Kidney epithelial cell (primary cell): Measurements from ENCODE around the gene TIMM50. TPM values are rescaled to one million over a fixed set of nuclear protein-coding genes. Genes with fewer than 3 reads are reported as not detected.

Experiments
- DNase-seq: peaks from one replicate; pipeline ENCODE4 v3.0.0-alpha.2; 2010; ENCODE audit warnings: low read depth
- H3K27me3 ChIP-seq: 2 replicates; pipeline ENCODE4 v1.6.0; 2011; ENCODE audit warnings: low read length; ENCODE audit not compliant: control insufficient read depth, insufficient read depth
- H3K36me3 ChIP-seq: 2 replicates; pipeline ENCODE4 v1.5.1; 2011; ENCODE audit warnings: low read length; ENCODE audit not compliant: control insufficient read depth, insufficient read depth
- H3K4me3 ChIP-seq: 2 replicates; pipeline ENCODE4 v1.5.1; 2011; ENCODE audit warnings: low read depth, mild to moderate bottlenecking, control low read depth, low read length
- total RNA-seq: library from RNA; depleted of rRNA; stranded (reverse); fragments of >200 nt; gene quantifications from 2 replicates; pipeline ENCODE4 v1.2.3, GENCODE V29; 2015
- TF ChIP-seq, protein P1 (sequence below): IDR thresholded peaks from 2 replicates; pipeline ENCODE4 v1.5.1; 2011; ENCODE audit warnings: mild to moderate bottlenecking, moderate library complexity, low read length, control low read depth, inconsistent platforms; ENCODE audit not compliant: insufficient read depth, poor library complexity, severe bottlenecking

TIMM50 gene
- total RNA-seq, 1 donor from 2014 or later = 89.0 TPM

DNA sequence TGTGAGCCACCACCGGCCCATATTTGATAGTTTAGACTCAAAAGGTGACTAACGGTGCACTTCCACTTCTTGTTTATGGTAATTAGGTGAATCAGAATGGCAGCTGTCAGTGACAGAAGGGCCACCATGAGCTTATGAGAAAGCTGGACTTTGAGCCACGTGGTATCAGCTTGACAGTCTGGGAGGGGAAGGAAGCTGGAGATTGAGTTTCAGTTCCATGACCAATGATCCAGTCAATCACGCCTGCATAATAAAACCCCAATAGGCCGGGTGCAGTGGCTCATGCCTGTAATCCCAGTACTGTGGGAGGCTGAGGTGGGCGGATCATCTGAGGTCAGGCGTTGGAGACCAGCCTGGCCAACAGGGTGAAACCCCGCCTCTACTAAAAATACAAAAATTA is 43.9 kb downstream of the TIMM50 start:
- TF ChIP-seq, protein P1, sequence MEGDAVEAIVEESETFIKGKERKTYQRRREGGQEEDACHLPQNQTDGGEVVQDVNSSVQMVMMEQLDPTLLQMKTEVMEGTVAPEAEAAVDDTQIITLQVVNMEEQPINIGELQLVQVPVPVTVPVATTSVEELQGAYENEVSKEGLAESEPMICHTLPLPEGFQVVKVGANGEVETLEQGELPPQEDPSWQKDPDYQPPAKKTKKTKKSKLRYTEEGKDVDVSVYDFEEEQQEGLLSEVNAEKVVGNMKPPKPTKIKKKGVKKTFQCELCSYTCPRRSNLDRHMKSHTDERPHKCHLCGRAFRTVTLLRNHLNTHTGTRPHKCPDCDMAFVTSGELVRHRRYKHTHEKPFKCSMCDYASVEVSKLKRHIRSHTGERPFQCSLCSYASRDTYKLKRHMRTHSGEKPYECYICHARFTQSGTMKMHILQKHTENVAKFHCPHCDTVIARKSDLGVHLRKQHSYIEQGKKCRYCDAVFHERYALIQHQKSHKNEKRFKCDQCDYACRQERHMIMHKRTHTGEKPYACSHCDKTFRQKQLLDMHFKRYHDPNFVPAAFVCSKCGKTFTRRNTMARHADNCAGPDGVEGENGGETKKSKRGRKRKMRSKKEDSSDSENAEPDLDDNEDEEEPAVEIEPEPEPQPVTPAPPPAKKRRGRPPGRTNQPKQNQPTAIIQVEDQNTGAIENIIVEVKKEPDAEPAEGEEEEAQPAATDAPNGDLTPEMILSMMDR = no peak
- Histone ChIP-seq H3K36me3 (no peaks in the 10 kb centered on the region), H3K27me3 (no peaks in the 10 kb centered on the region), H3K4me3 (no peak overlapping the region)
- DNase-seq = no peak

DNA sequence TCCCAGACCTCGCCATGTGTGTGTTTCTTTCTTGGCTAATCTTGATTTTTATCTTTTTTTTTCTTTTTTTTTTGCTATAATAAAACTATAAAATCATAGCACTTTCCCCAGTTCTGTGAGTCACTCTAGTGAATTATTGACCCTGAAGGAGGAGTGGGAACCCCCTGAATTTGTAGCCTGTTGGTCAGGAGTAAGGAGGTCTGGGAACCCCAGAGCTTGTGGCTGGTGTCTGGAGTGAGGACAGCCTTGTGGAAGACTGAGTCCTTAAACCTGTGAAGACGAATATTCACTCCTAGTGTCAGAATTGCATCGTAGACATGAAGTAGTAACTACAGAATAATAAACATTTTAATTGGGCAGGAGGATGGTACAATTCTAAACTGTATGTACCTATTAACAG is 44.6 kb downstream of the TIMM50 start:
- DNase-seq = no peak
- Histone ChIP-seq H3K27me3 (no peaks in the 10 kb centered on the region), H3K36me3 (no peaks in the 10 kb centered on the region), H3K4me3 (no peak overlapping the region)
- TF ChIP-seq, protein P1 = no peak

DNA sequence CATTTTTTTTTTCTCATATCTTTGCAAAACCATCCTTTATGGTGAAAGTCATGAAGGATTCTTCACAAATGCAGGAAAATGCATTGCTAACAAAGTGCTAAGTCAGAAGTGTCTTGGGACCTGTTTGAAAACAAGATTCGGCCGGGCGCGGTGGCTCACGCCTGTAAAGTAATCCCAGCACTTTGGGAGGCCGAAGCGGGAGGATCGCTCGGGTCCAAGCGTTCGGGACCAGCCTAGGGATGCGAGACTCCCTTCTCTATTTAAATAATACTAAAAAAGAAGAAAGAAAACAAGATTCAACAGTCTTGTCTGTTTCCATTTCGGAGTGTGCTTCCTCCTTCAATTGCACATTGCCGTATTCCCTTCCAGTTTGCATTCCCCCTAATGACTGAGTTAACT is 51.2 kb downstream of the TIMM50 start:
- Histone ChIP-seq H3K36me3 (no peaks in the 10 kb centered on the region), H3K4me3 (peak overlapping the region; percentile 81), H3K27me3 (no peaks in the 10 kb centered on the region)
- DNase-seq = no peak
- TF ChIP-seq, protein P1 = no peak

DNA sequence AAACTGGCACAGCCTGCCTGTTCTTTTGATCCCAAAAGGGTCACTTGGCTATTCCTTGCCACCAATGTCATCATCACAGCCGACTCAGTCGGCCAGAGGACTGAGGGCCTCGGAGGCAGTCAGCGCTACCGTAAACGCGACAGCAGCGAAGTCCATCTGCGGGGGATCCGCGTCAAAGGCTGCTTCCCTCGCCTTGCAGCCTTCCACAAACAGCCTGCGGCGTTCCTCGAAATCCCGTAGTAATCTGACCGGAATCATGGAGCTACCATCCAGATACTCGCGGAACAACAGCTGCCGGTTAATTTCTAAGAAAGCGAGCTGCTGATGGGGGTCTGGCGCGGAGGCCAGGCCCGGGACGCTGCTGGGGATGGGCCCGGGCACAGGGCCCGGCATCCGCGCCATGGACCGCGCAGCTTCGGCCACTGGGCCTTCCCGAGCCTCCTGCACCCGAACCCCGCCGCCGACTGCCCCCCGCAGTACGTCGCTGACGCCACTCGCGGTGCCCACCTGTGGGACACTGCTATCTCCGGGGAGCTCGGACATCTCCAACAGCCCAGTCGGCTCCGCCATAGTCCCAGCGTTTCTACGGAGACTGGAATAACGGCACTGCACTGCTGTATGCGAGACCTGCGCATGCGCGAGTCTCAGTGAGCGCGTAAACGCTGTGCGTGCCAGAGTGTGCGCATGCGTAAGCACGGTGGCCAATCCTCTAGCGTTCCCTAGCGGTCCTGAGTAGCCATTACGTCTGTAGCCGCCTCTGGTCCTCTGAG is 51.8 kb downstream of the TIMM50 start, which contains the start of gene EID2B:
Gene EID2B, minus strand, starts transcription at position 620 of the 770 bp plus-strand sequence. Its CDS starts 50 bp downstream, at position 570.
- peak; percentile 73 for DNase-seq
- TF ChIP-seq, protein P1 = peak; percentile 98
- H3K27me3 ChIP-seq = no peaks in the 10 kb centered on the region
- H3K36me3 ChIP-seq = no peaks in the 10 kb centered on the region
- H3K4me3 ChIP-seq = peak within 1 kb of the TSS; percentile 81

DNA sequence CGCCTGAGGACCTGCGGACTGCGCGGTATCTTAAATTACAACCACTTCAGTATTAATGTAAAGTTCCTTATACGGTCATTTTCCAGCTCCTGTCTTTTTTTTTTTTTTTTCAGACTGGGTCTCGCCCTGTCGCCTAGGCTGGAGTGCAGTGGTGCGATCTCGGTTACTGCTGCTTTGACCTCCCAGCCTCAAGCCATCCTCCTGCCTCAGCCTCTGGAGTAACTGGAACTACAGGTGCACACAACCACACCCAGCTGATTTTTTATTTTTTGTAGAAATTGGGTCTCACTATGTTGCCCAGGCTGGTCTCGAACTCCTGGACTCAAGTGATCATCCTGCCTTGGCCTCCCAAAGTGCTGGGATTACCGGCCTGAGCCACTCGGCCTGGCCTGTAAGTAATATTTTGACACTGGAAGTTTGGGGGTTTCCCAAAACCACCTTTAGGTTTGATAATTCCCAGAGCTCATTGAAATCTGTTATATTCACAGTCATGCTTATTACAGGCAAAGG is 52.4 kb downstream of the TIMM50 start:
- TF ChIP-seq, protein P1 = no peak
- H3K27me3 ChIP-seq = no peaks in the 10 kb centered on the region
- no peak for DNase-seq
- no peaks in the 10 kb centered on the region for H3K36me3 ChIP-seq
- H3K4me3 ChIP-seq = no peak overlapping the region
